ENCODE results near the gene TOP3B. TPM values are rescaled to one million over a fixed set of nuclear protein-coding genes. Genes with fewer than 3 reads are reported as not detected.

The TOP3B gene
- polyA plus RNA-seq, 1 donor from 2014 or later, result 33.7 TPM

DNA sequence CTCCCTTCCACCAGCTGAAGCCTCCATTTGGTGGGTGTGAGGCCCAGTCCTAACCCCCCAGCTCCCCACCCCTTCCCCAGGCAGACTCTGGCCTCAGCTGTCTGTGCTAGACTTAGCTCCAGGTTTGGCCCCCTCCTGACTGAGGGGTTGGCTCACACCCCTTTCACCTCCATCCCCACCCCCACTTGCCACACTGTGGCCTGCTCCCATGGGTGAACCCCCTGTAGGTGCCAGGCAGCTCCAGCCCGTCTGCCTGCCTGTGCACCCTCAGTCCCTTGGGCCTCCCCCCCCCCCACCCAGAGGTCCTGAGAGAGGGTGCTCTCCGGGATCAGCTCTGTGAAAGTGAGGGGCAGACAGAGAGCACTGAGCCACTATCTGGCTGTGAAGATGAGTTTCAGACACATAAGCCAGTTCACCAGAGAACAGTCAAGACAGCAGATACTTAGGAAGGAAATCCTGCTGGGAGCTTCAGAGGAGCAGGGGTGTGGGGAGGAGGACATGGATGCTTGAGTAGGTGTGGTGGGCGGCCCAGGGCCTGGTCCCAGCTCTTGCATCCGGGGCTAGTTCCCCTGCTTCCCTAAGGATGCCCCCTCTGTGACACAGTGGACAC, 66.2 kb downstream of the TOP3B start:
- H3K36me3 ChIP-seq (ENCODE audit: insufficient read depth, low read length), result no peaks in the 10 kb centered on the region
- no peaks in the 10 kb centered on the region for H4K20me1 ChIP-seq (ENCODE audit: insufficient read depth)
- H3K4me2 ChIP-seq (ENCODE audit: low read length), result no peak overlapping the region
- H3K27me3 ChIP-seq (ENCODE audit: insufficient read depth, low read depth, low read length), result no peaks in the 10 kb centered on the region
- no peak overlapping the region for H2AFZ ChIP-seq (ENCODE audit: low read depth, low read length)
- no peak for TF ChIP-seq RAD21 (conservative IDR thresholded peaks at IDR 0.05)
- TF ChIP-seq, protein P1, sequence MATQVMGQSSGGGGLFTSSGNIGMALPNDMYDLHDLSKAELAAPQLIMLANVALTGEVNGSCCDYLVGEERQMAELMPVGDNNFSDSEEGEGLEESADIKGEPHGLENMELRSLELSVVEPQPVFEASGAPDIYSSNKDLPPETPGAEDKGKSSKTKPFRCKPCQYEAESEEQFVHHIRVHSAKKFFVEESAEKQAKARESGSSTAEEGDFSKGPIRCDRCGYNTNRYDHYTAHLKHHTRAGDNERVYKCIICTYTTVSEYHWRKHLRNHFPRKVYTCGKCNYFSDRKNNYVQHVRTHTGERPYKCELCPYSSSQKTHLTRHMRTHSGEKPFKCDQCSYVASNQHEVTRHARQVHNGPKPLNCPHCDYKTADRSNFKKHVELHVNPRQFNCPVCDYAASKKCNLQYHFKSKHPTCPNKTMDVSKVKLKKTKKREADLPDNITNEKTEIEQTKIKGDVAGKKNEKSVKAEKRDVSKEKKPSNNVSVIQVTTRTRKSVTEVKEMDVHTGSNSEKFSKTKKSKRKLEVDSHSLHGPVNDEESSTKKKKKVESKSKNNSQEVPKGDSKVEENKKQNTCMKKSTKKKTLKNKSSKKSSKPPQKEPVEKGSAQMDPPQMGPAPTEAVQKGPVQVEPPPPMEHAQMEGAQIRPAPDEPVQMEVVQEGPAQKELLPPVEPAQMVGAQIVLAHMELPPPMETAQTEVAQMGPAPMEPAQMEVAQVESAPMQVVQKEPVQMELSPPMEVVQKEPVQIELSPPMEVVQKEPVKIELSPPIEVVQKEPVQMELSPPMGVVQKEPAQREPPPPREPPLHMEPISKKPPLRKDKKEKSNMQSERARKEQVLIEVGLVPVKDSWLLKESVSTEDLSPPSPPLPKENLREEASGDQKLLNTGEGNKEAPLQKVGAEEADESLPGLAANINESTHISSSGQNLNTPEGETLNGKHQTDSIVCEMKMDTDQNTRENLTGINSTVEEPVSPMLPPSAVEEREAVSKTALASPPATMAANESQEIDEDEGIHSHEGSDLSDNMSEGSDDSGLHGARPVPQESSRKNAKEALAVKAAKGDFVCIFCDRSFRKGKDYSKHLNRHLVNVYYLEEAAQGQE (IDR thresholded peaks at IDR 0.05; ENCODE audit: borderline replicate concordance), result no peak
- no peak for TF ChIP-seq EP300 (conservative IDR thresholded peaks at IDR 0.05; ENCODE audit: poor library complexity, severe bottlenecking)
- no peak for TF ChIP-seq MXI1 (conservative IDR thresholded peaks at IDR 0.05; ENCODE audit: poor library complexity, severe bottlenecking)
- TF ChIP-seq, protein P2, sequence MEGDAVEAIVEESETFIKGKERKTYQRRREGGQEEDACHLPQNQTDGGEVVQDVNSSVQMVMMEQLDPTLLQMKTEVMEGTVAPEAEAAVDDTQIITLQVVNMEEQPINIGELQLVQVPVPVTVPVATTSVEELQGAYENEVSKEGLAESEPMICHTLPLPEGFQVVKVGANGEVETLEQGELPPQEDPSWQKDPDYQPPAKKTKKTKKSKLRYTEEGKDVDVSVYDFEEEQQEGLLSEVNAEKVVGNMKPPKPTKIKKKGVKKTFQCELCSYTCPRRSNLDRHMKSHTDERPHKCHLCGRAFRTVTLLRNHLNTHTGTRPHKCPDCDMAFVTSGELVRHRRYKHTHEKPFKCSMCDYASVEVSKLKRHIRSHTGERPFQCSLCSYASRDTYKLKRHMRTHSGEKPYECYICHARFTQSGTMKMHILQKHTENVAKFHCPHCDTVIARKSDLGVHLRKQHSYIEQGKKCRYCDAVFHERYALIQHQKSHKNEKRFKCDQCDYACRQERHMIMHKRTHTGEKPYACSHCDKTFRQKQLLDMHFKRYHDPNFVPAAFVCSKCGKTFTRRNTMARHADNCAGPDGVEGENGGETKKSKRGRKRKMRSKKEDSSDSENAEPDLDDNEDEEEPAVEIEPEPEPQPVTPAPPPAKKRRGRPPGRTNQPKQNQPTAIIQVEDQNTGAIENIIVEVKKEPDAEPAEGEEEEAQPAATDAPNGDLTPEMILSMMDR (IDR thresholded peaks at IDR 0.05; ENCODE audit: poor library complexity, severe bottlenecking), result no peak
- TF ChIP-seq EZH2 (IDR thresholded peaks at IDR 0.05; ENCODE audit: borderline replicate concordance, insufficient read depth, low read length, poor library complexity, severe bottlenecking), result no peak
- TF ChIP-seq TAF1 (IDR thresholded peaks at IDR 0.05; ENCODE audit: low read depth), result no peak
- no peak for TF ChIP-seq SMC3 (conservative IDR thresholded peaks at IDR 0.05; ENCODE audit: poor library complexity)
- TF ChIP-seq POLR2AphosphoS5 (IDR thresholded peaks at IDR 0.05), result no peak
- H3F3A ChIP-seq (ENCODE audit: insufficient read depth, low read length, poor library complexity, severe bottlenecking), result no peaks in the 10 kb centered on the region
- H3K4me3 ChIP-seq (ENCODE audit: low read length), result no peak overlapping the region
- H3K9me3 ChIP-seq (ENCODE audit: low read length), result no peaks in the 10 kb centered on the region
- H3K27ac ChIP-seq (ENCODE audit: low read length), result no peak overlapping the region
- no peak overlapping the region for H3K9ac ChIP-seq (ENCODE audit: low read length)
- H3K9me2 ChIP-seq (ENCODE audit: insufficient read depth, low read length), result no peaks in the 10 kb centered on the region
- no peaks in the 10 kb centered on the region for H3K79me2 ChIP-seq (replicated peaks; ENCODE audit: insufficient read depth, low read length)

DNA sequence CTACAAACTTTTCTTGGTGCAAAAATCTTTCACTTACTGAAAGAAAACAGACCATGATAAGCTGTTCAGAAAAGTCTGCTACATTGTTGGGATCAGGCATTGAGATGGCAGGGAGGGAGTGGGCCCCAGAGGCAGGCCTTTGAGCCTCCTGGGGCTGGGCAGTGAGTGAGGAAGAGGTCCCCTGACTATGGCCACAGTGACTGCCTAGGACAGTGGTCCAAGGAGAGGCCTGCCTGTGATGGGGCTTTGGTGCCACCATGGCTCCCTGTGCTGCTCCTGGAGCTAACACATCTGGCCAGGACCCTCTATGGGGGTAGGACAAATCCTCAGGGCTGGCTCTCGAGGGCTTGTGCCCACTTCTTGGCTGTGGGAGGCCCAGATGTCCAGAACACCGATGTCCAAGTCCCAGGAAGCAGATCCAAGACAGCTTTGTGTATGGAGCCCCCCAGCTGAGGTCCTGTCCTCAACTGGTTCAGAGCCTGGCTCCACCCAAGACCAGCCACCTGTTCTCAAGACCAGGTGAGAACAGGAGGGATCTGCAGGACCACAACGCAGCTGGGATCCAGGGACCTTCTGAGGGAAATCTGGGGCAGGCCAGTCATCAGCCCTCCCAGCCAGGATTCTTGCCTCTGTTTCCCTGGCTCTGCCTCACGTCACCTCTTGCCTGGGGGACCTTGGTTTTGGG, 66.8 kb downstream of the TOP3B start:
- Histone ChIP-seq H3F3A (ENCODE audit: insufficient read depth, low read length, poor library complexity, severe bottlenecking) (no peaks in the 10 kb centered on the region), H2AFZ (ENCODE audit: low read depth, low read length) (no peak overlapping the region), H3K36me3 (ENCODE audit: insufficient read depth, low read length) (no peaks in the 10 kb centered on the region), H3K27me3 (ENCODE audit: insufficient read depth, low read depth, low read length) (no peaks in the 10 kb centered on the region), H3K27ac (ENCODE audit: low read length) (no peak overlapping the region), H3K4me2 (ENCODE audit: low read length) (no peak overlapping the region), H3K79me2 (replicated peaks; ENCODE audit: insufficient read depth, low read length) (no peaks in the 10 kb centered on the region), H3K4me3 (ENCODE audit: low read length) (no peak overlapping the region), H4K20me1 (ENCODE audit: insufficient read depth) (no peaks in the 10 kb centered on the region), H3K9me3 (ENCODE audit: low read length) (no peaks in the 10 kb centered on the region), H3K9me2 (ENCODE audit: insufficient read depth, low read length) (no peaks in the 10 kb centered on the region), H3K9ac (ENCODE audit: low read length) (no peak overlapping the region)
- TF ChIP-seq, protein P2 (IDR thresholded peaks at IDR 0.05; ENCODE audit: poor library complexity, severe bottlenecking), result no peak
- TF ChIP-seq POLR2AphosphoS5 (IDR thresholded peaks at IDR 0.05) (no peak), EP300 (conservative IDR thresholded peaks at IDR 0.05; ENCODE audit: poor library complexity, severe bottlenecking) (no peak), RAD21 (conservative IDR thresholded peaks at IDR 0.05) (no peak), EZH2 (IDR thresholded peaks at IDR 0.05; ENCODE audit: borderline replicate concordance, insufficient read depth, low read length, poor library complexity, severe bottlenecking) (no peak), TAF1 (IDR thresholded peaks at IDR 0.05; ENCODE audit: low read depth) (no peak), MXI1 (conservative IDR thresholded peaks at IDR 0.05; ENCODE audit: poor library complexity, severe bottlenecking) (no peak), SMC3 (conservative IDR thresholded peaks at IDR 0.05; ENCODE audit: poor library complexity) (no peak)
- TF ChIP-seq, protein P1 (IDR thresholded peaks at IDR 0.05; ENCODE audit: borderline replicate concordance), result no peak

Data from neural cell (in vitro differentiated cells).